ENCODE data around the gene LRRK1. TPM values are rescaled to one million over a fixed set of nuclear protein-coding genes. Genes with fewer than 3 reads are reported as not detected.

The LRRK1 gene
- total and polyA plus RNA-seq, 2 of the 4 experiments (the other 2 are of a cell fraction): 3.0 to 5.8 TPM

DNA sequence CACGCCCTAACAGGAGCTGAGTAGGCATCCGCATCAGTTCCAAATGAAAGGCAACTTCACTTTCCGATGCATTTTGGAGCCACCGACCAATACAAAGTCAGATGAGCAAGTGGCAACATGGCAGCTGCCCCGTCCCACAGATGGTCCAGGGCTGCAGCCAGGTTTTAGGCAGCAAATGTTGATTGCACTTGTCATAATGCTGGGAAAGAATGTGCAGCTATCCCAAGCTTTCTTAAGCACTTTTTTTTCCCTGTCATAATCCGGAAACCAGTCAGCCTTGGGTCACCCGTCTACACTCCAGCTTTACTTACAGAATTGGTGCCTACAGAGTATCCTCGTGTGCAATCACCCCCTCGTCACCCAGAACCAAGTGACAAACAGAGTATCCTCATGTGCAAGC, 185.0 kb downstream of the LRRK1 start:
- CTCF ChIA-PET: no interaction called here

More for the DNA sequence above, 185.0 kb downstream of the LRRK1 start:
- H3K14ac ChIP-seq (replicated peaks; ENCODE audit: low read depth, low read length): 0 out of 2 replicates have a peak overlapping the region, but pooled peaks have one; percentile 51
- no peak overlapping the region for H3K56ac ChIP-seq (ENCODE audit: extremely low read depth, insufficient read depth, low read length)
- H4K5ac ChIP-seq (ENCODE audit: low read depth, low read length): no peak overlapping the region
- POLR2A ChIA-PET (ENCODE audit: unreplicated experiment): interaction anchor here (0.6 kb wide), 1 partner anchor 148 kb away, joined by 7 read pairs; the partner anchor contains the start of gene CHSY1
- H3K23ac ChIP-seq (ENCODE audit: low read depth, low read length): no peak overlapping the region
- no peaks in the 10 kb centered on the region for H3K36me3 ChIP-seq (ENCODE audit: control insufficient read depth, insufficient read depth, low read length)
- H3K4me2 ChIP-seq (ENCODE audit: low read depth, low read length): no peak overlapping the region
- H3K4ac ChIP-seq (ENCODE audit: low read depth, low read length): no peak overlapping the region
- TF ChIP-seq NFE2L2 (IDR thresholded peaks at IDR 0.05; ENCODE audit: low read depth, low read length): no peak
- TF ChIP-seq MAFK (IDR thresholded peaks at IDR 0.05; ENCODE audit: low read depth, low read length): no peak
- TF ChIP-seq RFX5 (IDR thresholded peaks at IDR 0.05; ENCODE audit: low read depth, low read length): no peak
- TF ChIP-seq, protein P1, sequence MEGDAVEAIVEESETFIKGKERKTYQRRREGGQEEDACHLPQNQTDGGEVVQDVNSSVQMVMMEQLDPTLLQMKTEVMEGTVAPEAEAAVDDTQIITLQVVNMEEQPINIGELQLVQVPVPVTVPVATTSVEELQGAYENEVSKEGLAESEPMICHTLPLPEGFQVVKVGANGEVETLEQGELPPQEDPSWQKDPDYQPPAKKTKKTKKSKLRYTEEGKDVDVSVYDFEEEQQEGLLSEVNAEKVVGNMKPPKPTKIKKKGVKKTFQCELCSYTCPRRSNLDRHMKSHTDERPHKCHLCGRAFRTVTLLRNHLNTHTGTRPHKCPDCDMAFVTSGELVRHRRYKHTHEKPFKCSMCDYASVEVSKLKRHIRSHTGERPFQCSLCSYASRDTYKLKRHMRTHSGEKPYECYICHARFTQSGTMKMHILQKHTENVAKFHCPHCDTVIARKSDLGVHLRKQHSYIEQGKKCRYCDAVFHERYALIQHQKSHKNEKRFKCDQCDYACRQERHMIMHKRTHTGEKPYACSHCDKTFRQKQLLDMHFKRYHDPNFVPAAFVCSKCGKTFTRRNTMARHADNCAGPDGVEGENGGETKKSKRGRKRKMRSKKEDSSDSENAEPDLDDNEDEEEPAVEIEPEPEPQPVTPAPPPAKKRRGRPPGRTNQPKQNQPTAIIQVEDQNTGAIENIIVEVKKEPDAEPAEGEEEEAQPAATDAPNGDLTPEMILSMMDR (conservative IDR thresholded peaks at IDR 0.05; ENCODE audit: low read depth, low read length): no peak
- no peak for TF ChIP-seq POLR2A (IDR thresholded peaks at IDR 0.05; ENCODE audit: low read depth, low read length)
- no peak for TF ChIP-seq SMC3 (IDR thresholded peaks at IDR 0.05; ENCODE audit: low read depth, low read length)
- TF ChIP-seq RAD21 (IDR thresholded peaks at IDR 0.05; ENCODE audit: low read length): no peak
- TF ChIP-seq RCOR1 (IDR thresholded peaks at IDR 0.05; ENCODE audit: insufficient replicate concordance, low read length): no peak
- no peak for TF ChIP-seq ELK1 (IDR thresholded peaks at IDR 0.05; ENCODE audit: borderline replicate concordance, low read depth, low read length)
- TF ChIP-seq MXI1 (IDR thresholded peaks at IDR 0.05; ENCODE audit: borderline replicate concordance, low read depth, low read length): no peak
- no peak for TF ChIP-seq FOS (IDR thresholded peaks at IDR 0.05; ENCODE audit: low read depth, low read length)
- TF ChIP-seq BHLHE40 (IDR thresholded peaks at IDR 0.05; ENCODE audit: low read depth, low read length): no peak
- TF ChIP-seq MAZ (IDR thresholded peaks at IDR 0.05; ENCODE audit: borderline replicate concordance, low read depth, low read length): no peak
- TF ChIP-seq CEBPB (IDR thresholded peaks at IDR 0.05; ENCODE audit: low read depth, low read length): no peak
- no peak for TF ChIP-seq USF2 (IDR thresholded peaks at IDR 0.05; ENCODE audit: low read depth, low read length)
- TF ChIP-seq CHD1 (IDR thresholded peaks at IDR 0.05; ENCODE audit: low read depth, low read length): no peak
- no peak for DNase-seq
- no peak overlapping the region for H3K9ac ChIP-seq (ENCODE audit: low read depth, low read length)
- no TSS peak for BruUV-seq (replicated peaks)
- H2AK5ac ChIP-seq (ENCODE audit: low read depth, low read length): peak overlapping the region; percentile 24; the same call in 1 of the 2 replicates
- peak overlapping the region; percentile 41; the same call in 1 of the 2 replicates for H4K91ac ChIP-seq (ENCODE audit: insufficient read depth, low read depth, low read length)
- H2BK5ac ChIP-seq (ENCODE audit: low read depth, low read length, poor library complexity, severe bottlenecking): no peak overlapping the region
- peaks cover 9% of the 10 kb centered on the region; the same call in 1 of the 2 replicates for H3K9me1 ChIP-seq (ENCODE audit: insufficient read depth, low read length)
- H2BK20ac ChIP-seq (ENCODE audit: low read depth, low read length): no peak overlapping the region
- no peak overlapping the region for H3K18ac ChIP-seq (ENCODE audit: low read depth, low read length)
- H2BK15ac ChIP-seq (ENCODE audit: low read depth, low read length): 0 out of 3 replicates have a peak overlapping the region, but pooled peaks have one; percentile 3
- ATAC-seq (ENCODE audit: low read depth): no peak
- no peaks in the 10 kb centered on the region for H3K27me3 ChIP-seq (ENCODE audit: control insufficient read depth, insufficient read depth, low read length)
- no peak overlapping the region for H3K4me3 ChIP-seq (ENCODE audit: insufficient read depth, low read depth, low read length)
- 86% methylated on average over 6 of the region's 9 CpGs; no CpG with 5 or more reads in 1 of the 2 experiments for WGBS, 2 experiments (ENCODE audit: extremely low coverage in 2 of 2, insufficient read length in 1 of 2)
- intact Hi-C loops (cut with micrococcal nuclease): no loop called here
- H3K79me1 ChIP-seq (ENCODE audit: low read depth in 1 of 2, low read length in 2 of 2): no peaks in the 10 kb centered on the region
- no peak overlapping the region for H3K27ac ChIP-seq (ENCODE audit: insufficient read depth, low read length)
- H3K4me1 ChIP-seq (ENCODE audit: control insufficient read depth, insufficient read depth, low read length): peaks cover 8% of the 10 kb centered on the region
- no peak overlapping the region for H2AK9ac ChIP-seq (replicated peaks; ENCODE audit: low read depth, low read length, poor library complexity)
- H3K9me3 ChIP-seq (ENCODE audit: control insufficient read depth, insufficient read depth, low read length): no peaks in the 10 kb centered on the region; the same call in 1 of the 2 replicates
- no peak overlapping the region for H2AFZ ChIP-seq (replicated peaks; ENCODE audit: low read length, poor library complexity)
- dilution Hi-C loops (cut with HindIII; ENCODE audit: low sequenced_read_pairs, unreplicated experiment): no loop called here
- H2BK120ac ChIP-seq (ENCODE audit: low read depth, low read length): no peak overlapping the region
- H4K20me1 ChIP-seq (ENCODE audit: insufficient read depth, low read length): no peaks in the 10 kb centered on the region
- in situ Hi-C loops (cut with MboI; ENCODE audit: low sequenced_read_pairs): no loop called here
- no peak overlapping the region for H4K8ac ChIP-seq (ENCODE audit: low read depth in 2 of 2, low read length in 2 of 2)
